CD4-positive, alpha-beta T cell treated with Interleukin-2 at 100 ng/mL for 4 hours (primary cell): ENCODE results near the gene CARS2.
A peak's percentile ranks its signal among the peaks of the same experiment; 100 is the strongest.
"Not testable (repeated sequence)": the region's sequence is repeated elsewhere in the genome, so short reads cannot be mapped to it uniquely, and the experiment has no call there.

Experiments used
- DNase-seq: peaks from one replicate; pipeline ENCODE4 v3.0.0-alpha.2; 2020; ENCODE audit warnings: low spot score

CARS2 gene

GRCh38 chr13:110616103-110617101 is 89.5 kb downstream of the CARS2 start:
- DNase-seq: peak; percentile 31

- peak; percentile 86 for DNase-seq
These were observed 90.4 kb downstream of the CARS2 start, which contains the start of gene NAXD for GRCh38 chr13:110615322-110616102. NAXD (plus strand) TSS chr13:110615545; CDS start chr13:110615602, 57 bp downstream.

GRCh38 chr13:110615005-110615321 is 91.0 kb downstream of the CARS2 start:
- DNase-seq: no peak

GRCh38 chr13:110610955-110611595 is 94.8 kb downstream of the CARS2 start:
- DNase-seq: peak; percentile 17

- no peak for DNase-seq
These were observed 98.2 kb downstream of the CARS2 start for GRCh38 chr13:110607675-110608224.

- DNase-seq: not testable (repeated sequence)
These were observed 99.6 kb downstream of the CARS2 start for GRCh38 chr13:110606281-110606680.

- no peak for DNase-seq
These were observed 100.8 kb downstream of the CARS2 start for GRCh38 chr13:110605132-110605531.

- no peak for DNase-seq
These were observed 104.9 kb downstream of the CARS2 start for GRCh38 chr13:110600980-110601379.

- DNase-seq: no peak
These were observed 105.6 kb downstream of the CARS2 start for GRCh38 chr13:110600261-110600819.

GRCh38 chr13:110597041-110597689 is 108.8 kb downstream of the CARS2 start:
- no peak for DNase-seq

- DNase-seq: peak; percentile 44
These were observed 112.3 kb downstream of the CARS2 start for GRCh38 chr13:110593430-110594130.

- no peak for DNase-seq
These were observed 113.3 kb downstream of the CARS2 start for GRCh38 chr13:110592665-110593064.
